Activated naive CD4-positive, alpha-beta T cell treated with anti-CD3 and anti-CD28 coated beads, Interleukin-2, amount 10 ng/mL, durations not matched to agents 7 days and 5 days (primary cell): ENCODE data around the gene ATF4.

Experiments used
- CTCF ChIA-PET: fragments of 350-600 bp; sonication (Branson Sonifier 250); formaldehyde crosslinking; loops from one replicate; lab custom pipeline; 2021; ENCODE audit warnings: antibody characterized with exemption; lab: Charles Lee
- DNase-seq: peaks from one replicate; pipeline ENCODE4 v3.0.0-alpha.2; 2020
- H3K27ac Mint-ChIP-seq: one replicate; pipeline ENCODE4 v1.8.0; 2021; ENCODE audit warnings: mild to moderate bottlenecking, moderate library complexity, mixed read lengths
- H3K27me3 Mint-ChIP-seq: one replicate; pipeline ENCODE4 v1.8.0; 2021; ENCODE audit warnings: mild to moderate bottlenecking, mixed read lengths
- H3K36me3 Mint-ChIP-seq: one replicate; pipeline ENCODE4 v1.8.0; 2021; ENCODE audit warnings: mixed read lengths
- H3K4me1 Mint-ChIP-seq: one replicate; pipeline ENCODE4 v1.8.0; 2021; ENCODE audit warnings: mixed read lengths
- H3K4me3 Mint-ChIP-seq: one replicate; pipeline ENCODE4 v1.8.0; 2021; ENCODE audit warnings: mild to moderate bottlenecking, moderate library complexity, mixed read lengths
- H3K9me3 Mint-ChIP-seq: one replicate; pipeline ENCODE4 v1.8.0; 2021; ENCODE audit warnings: mixed read lengths

ATF4 gene

DNA sequence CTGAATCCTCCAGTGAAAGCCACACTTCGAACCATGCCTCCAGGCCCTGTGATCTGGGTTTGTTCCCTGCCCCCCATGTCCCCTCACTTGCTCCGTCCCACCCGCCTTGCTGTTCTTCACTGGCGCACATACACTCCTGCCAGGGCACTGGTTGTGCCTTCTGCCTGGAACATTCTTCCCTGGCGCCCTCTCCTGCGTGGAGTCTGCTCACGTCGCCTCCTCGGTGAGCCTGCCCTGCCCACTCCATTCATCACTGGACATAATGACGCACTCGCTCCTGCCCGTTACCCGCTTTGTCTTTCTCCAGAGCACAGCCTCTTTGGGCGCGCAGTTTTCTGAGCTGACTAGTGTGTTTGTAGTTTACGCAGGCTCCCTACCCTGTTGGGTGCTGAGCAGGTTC, 39.3 kb upstream of the ATF4 start:
- H3K27ac Mint-ChIP-seq = no peak overlapping the region
- H3K36me3 Mint-ChIP-seq = peaks cover 3% of the 10 kb centered on the region
- no peaks in the 10 kb centered on the region for H3K4me1 Mint-ChIP-seq
- no peaks in the 10 kb centered on the region for H3K9me3 Mint-ChIP-seq
- H3K4me3 Mint-ChIP-seq = no peak overlapping the region
- CTCF ChIA-PET = no interaction called here
- no peak for DNase-seq
- H3K27me3 Mint-ChIP-seq = peaks cover 10% of the 10 kb centered on the region

DNA sequence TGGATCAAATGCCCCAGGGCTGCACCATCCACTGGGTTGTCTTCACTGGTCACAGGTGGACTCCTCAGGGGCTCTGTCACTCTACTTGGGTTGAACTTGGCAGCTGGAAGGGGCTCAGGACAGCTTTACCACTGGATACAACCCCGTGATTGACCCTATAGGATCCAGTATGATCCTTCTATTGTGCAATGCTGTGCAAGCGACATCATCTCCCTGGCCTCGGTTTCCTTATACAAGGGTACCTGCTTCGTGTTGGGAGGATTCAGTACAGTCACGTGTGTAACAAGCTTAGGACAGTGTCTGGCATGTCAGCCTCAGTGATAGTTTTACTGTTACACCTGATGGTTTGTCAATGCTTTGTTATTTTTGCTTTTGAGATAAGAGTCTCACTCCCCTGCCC, 38.8 kb upstream of the ATF4 start:
- no peak for DNase-seq
- no peaks in the 10 kb centered on the region for H3K4me1 Mint-ChIP-seq
- peaks cover 10% of the 10 kb centered on the region for H3K27me3 Mint-ChIP-seq
- no peak overlapping the region for H3K27ac Mint-ChIP-seq
- no peak overlapping the region for H3K4me3 Mint-ChIP-seq
- CTCF ChIA-PET = interaction anchor here (0.6 to 0.9 kb wide), 2 partner anchors 15 to 46 kb away, joined by 3 read pairs; no protein-coding TSS in a partner anchor
- peaks cover 3% of the 10 kb centered on the region for H3K36me3 Mint-ChIP-seq
- H3K9me3 Mint-ChIP-seq = no peaks in the 10 kb centered on the region

- no peak overlapping the region for H3K27ac Mint-ChIP-seq
- H3K4me1 Mint-ChIP-seq = no peaks in the 10 kb centered on the region
- H3K4me3 Mint-ChIP-seq = no peak overlapping the region
- peaks cover 4% of the 10 kb centered on the region for H3K36me3 Mint-ChIP-seq
- H3K27me3 Mint-ChIP-seq = peaks cover 10% of the 10 kb centered on the region
- CTCF ChIA-PET = interaction anchor here (0.9 to 1.8 kb wide), 3 partner anchors 11 to 83 kb away, joined by 3 to 6 read pairs (median 3); partner anchors contain the start of gene TAB1
- no peaks in the 10 kb centered on the region for H3K9me3 Mint-ChIP-seq
- DNase-seq = no peak
Measured at GRCh38 chr22:39482768-39483167, 37.6 kb upstream of the ATF4 start.

DNA sequence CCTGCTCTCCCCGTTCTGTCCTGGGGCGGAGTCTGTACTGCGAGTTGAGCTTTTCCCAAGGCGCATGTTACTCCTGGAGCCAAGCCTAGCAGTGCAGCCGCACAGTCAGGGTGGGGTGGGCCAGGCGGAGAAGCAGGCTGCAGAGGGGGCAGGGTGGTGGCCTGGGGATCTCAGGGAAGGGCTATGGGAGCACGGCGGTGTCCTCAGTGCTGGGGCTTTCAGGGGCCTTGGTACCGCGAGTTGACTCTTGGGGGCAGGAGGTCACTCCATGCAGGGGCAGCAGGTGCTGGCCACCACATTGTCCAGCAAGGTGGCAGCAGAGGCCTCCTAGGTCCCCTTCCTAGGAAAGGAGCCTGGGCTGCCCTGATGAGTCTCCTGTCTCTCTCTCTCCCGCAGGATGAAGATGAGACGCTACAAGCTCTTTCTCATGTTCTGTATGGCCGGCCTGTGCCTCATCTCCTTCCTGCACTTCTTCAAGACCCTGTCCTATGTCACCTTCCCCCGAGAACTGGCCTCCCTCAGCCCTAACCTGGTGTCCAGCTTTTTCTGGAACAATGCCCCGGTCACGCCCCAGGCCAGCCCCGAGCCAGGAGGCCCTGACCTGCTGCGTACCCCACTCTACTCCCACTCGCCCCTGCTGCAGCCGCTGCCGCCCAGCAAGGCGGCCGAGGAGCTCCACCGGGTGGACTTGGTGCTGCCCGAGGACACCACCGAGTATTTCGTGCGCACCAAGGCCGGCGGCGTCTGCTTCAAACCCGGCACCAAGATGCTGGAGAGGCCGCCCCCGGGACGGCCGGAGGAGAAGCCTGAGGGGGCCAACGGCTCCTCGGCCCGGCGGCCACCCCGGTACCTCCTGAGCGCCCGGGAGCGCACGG, 33.2 kb upstream of the ATF4 start:
- no peak for DNase-seq
- Mint-ChIP-seq H3K27me3 (peaks cover 14% of the 10 kb centered on the region), H3K27ac (no peak overlapping the region), H3K9me3 (no peaks in the 10 kb centered on the region), H3K4me3 (no peak overlapping the region), H3K4me1 (peaks cover 10% of the 10 kb centered on the region), H3K36me3 (peaks cover 6% of the 10 kb centered on the region)
- CTCF ChIA-PET = no interaction called here

DNA sequence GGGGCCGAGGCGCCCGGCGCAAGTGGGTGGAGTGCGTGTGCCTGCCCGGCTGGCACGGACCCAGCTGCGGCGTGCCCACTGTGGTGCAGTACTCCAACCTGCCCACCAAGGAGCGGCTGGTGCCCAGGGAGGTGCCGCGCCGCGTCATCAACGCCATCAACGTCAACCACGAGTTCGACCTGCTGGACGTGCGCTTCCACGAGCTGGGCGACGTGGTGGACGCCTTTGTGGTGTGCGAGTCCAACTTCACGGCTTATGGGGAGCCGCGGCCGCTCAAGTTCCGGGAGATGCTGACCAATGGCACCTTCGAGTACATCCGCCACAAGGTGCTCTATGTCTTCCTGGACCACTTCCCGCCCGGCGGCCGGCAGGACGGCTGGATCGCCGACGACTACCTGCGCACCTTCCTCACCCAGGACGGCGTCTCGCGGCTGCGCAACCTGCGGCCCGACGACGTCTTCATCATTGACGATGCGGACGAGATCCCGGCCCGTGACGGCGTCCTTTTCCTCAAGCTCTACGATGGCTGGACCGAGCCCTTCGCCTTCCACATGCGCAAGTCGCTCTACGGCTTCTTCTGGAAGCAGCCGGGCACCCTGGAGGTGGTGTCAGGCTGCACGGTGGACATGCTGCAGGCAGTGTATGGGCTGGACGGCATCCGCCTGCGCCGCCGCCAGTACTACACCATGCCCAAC, 32.4 kb upstream of the ATF4 start:
- Mint-ChIP-seq H3K36me3 (peaks cover 6% of the 10 kb centered on the region), H3K4me1 (peaks cover 10% of the 10 kb centered on the region), H3K27me3 (peaks cover 14% of the 10 kb centered on the region), H3K4me3 (no peak overlapping the region), H3K9me3 (no peaks in the 10 kb centered on the region), H3K27ac (no peak overlapping the region)
- CTCF ChIA-PET = interaction anchor here (0.8 kb wide), 1 partner anchor 8 kb away, joined by 3 read pairs; no protein-coding TSS in a partner anchor
- DNase-seq = no peak

DNA sequence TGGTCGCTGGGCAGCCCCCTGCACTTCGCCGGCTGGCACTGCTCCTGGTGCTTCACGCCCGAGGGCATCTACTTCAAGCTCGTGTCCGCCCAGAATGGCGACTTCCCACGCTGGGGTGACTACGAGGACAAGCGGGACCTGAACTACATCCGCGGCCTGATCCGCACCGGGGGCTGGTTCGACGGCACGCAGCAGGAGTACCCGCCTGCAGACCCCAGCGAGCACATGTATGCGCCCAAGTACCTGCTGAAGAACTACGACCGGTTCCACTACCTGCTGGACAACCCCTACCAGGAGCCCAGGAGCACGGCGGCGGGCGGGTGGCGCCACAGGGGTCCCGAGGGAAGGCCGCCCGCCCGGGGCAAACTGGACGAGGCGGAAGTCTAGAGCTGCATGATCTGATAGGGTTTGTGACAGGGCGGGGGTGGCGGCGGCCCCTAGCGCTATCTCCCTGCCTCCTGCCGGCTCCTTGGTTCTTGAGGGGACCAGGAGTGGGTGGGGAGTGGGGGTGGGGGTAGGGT, 31.7 kb upstream of the ATF4 start:
- Mint-ChIP-seq H3K36me3 (peaks cover 6% of the 10 kb centered on the region), H3K27ac (no peak overlapping the region), H3K4me3 (no peak overlapping the region), H3K9me3 (no peaks in the 10 kb centered on the region), H3K27me3 (peaks cover 12% of the 10 kb centered on the region), H3K4me1 (peaks cover 13% of the 10 kb centered on the region)
- CTCF ChIA-PET = interaction anchor here (0.8 kb wide), 1 partner anchor 8 kb away, joined by 3 read pairs; no protein-coding TSS in a partner anchor
- no peak for DNase-seq

DNA sequence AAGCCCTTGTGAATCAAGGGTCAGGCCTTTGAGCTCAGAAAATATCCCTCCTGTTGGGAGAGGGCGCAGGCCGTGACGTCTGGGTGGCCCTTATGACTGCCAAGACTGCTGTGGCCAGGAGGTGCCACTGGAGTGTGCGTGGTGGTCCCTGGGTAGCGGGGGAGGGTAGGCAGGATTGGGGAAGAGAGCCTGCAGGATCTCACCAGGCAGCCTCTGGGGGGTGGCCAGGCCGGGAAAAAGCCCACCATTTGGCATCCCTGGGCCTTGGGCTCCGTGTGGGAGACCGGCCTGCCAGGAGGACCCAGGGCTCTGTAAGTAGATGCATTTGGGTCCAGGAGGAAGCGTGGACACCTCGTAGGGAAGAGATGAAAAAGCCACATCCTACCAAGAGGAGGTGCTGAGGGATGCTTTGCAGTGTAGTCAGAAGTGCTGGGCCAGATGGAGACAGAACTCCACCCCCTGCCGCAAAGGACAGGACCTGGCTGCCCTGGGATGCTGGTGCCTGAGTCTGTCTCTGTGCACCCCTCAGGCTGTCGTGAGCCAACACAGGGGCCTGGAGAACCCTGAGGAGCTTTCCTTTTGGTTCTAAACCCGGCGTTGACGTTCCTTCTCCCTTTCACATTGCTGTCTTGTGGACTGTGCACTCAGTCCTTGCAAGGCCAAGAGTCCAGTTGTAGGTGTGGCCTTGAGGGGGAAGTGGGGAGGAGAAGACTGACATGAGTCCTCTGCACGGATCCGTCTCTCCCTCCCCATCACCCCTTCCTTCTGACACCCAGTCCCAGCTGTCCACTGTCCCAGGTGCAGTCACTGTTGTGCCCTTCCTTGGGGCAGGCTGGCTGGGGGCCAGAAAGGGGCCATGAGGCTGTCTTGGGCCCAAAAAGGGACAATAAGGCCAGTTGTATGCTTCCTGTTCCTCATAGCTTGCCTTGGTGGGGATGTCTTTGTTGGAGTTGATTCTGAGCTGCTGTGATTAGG, 31.0 kb upstream of the ATF4 start:
- CTCF ChIA-PET = interaction anchor here (1.4 to 10.6 kb wide), 5 partner anchors 25 to 90 kb away, joined by 3 to 216 read pairs (median 4); partner anchors contain the start of genes ATF4, RPS19BP1 and TAB1
- Mint-ChIP-seq H3K36me3 (peaks cover 6% of the 10 kb centered on the region), H3K9me3 (no peaks in the 10 kb centered on the region), H3K4me3 (no peak overlapping the region), H3K27me3 (peaks cover 10% of the 10 kb centered on the region), H3K4me1 (peaks cover 13% of the 10 kb centered on the region), H3K27ac (no peak overlapping the region)
- DNase-seq = no peak

GRCh38 chr22:39490135-39490798, 30.1 kb upstream of the ATF4 start:
- peak; percentile 85 for DNase-seq
- H3K27ac Mint-ChIP-seq = no peak overlapping the region
- peaks cover 4% of the 10 kb centered on the region for H3K27me3 Mint-ChIP-seq
- peaks cover 19% of the 10 kb centered on the region for H3K4me1 Mint-ChIP-seq
- no peak overlapping the region for H3K4me3 Mint-ChIP-seq
- CTCF ChIA-PET = interaction anchor here (0.6 to 10.6 kb wide), 7 partner anchors 24 to 91 kb away, joined by 3 to 216 read pairs (median 3); partner anchors contain the start of genes ATF4, RPS19BP1 and TAB1
- peaks cover 6% of the 10 kb centered on the region for H3K36me3 Mint-ChIP-seq
- no peaks in the 10 kb centered on the region for H3K9me3 Mint-ChIP-seq

DNA sequence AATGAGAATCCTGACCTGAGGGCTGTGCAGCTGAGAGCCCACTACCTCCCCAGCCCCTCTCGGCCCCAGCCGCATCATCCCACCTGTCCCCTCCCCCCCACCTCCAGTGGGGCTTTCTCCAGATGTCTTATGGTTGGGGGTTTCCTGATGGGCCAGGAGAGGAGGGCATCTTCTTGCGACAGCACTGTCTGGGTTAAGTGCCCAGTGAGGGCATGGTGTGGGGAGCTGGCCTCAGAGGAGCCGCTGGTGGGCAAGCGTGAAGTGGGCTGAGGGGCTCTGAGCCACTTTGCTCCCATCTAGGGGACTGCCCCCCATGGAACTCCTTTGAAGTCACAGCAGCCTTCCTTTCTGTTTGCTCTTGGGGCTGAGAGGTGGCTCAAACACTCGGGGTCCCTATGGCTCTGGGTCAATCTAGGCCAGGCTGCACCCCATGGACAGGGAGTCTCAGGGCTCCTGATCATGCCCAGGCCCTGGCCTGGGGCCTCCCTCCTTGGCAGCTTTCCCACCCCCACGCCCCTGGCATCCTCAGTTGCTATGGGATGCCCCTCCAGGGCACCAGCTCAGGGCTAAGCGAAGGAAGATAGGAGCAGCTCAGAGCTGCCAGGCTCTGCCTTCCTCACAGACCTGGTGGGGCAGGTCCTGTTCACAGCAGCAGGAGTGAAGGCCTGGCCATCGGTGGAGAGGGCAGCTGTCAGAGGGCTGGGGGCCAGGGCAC, 29.2 kb upstream of the ATF4 start:
- Mint-ChIP-seq H3K27ac (no peak overlapping the region), H3K4me3 (no peak overlapping the region), H3K9me3 (no peaks in the 10 kb centered on the region), H3K4me1 (peaks cover 24% of the 10 kb centered on the region), H3K27me3 (peaks cover 4% of the 10 kb centered on the region), H3K36me3 (peaks cover 6% of the 10 kb centered on the region)
- DNase-seq = no peak
- CTCF ChIA-PET = interaction anchor here (0.6 to 10.6 kb wide), 5 partner anchors 23 to 92 kb away, joined by 3 to 216 read pairs (median 4); partner anchors contain the start of genes RPS19BP1 and TAB1

- no peak overlapping the region for H3K27ac Mint-ChIP-seq
- peaks cover 6% of the 10 kb centered on the region for H3K36me3 Mint-ChIP-seq
- H3K4me3 Mint-ChIP-seq = no peak overlapping the region
- CTCF ChIA-PET = interaction anchor here (2.6 to 10.6 kb wide), 2 partner anchors 23 to 38 kb away, joined by 9 to 216 read pairs; partner anchors contain the start of gene RPS19BP1
- H3K4me1 Mint-ChIP-seq = peaks cover 28% of the 10 kb centered on the region
- no peaks in the 10 kb centered on the region for H3K9me3 Mint-ChIP-seq
- no peak for DNase-seq
- peaks cover 7% of the 10 kb centered on the region for H3K27me3 Mint-ChIP-seq
Measured at GRCh38 chr22:39491696-39492095, 28.7 kb upstream of the ATF4 start.

DNA sequence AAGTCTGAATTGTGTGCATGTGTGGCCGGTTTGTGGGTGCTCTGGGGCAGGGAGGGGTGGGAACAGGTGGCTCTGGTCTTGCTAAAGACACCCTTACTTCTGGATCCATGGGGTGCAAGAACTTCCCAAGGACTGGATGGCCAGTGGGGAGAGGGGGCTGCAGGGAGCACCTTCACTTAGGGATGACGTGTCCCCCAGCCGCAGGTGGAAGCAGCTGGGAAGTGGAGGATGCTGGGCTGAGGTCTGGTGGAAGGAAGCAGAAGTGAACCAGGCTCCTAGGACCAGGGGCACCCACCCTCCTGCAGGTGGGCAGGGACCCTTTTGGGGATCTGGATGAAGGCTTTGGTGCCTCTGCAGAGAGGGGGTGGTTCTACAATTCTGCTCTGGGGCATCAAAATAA, 28.2 kb upstream of the ATF4 start:
- peaks cover 8% of the 10 kb centered on the region for H3K27me3 Mint-ChIP-seq
- H3K4me1 Mint-ChIP-seq = peaks cover 28% of the 10 kb centered on the region
- H3K36me3 Mint-ChIP-seq = peaks cover 4% of the 10 kb centered on the region
- CTCF ChIA-PET = interaction anchor here (1.1 to 10.6 kb wide), 3 partner anchors 10 to 37 kb away, joined by 3 to 216 read pairs (median 15); partner anchors contain the start of genes MIEF1 and RPS19BP1
- no peak overlapping the region for H3K4me3 Mint-ChIP-seq
- DNase-seq = no peak
- no peaks in the 10 kb centered on the region for H3K9me3 Mint-ChIP-seq
- no peak overlapping the region for H3K27ac Mint-ChIP-seq

- H3K4me3 Mint-ChIP-seq = no peak overlapping the region
- H3K4me1 Mint-ChIP-seq = peaks cover 32% of the 10 kb centered on the region
- H3K27ac Mint-ChIP-seq = no peak overlapping the region
- DNase-seq = no peak
- H3K27me3 Mint-ChIP-seq = peaks cover 20% of the 10 kb centered on the region
- H3K36me3 Mint-ChIP-seq = peaks cover 4% of the 10 kb centered on the region
- CTCF ChIA-PET = interaction anchor here (0.6 to 10.6 kb wide), 23 partner anchors 8 to 727 kb away, joined by 3 to 216 read pairs (median 6); partner anchors contain the start of genes ATF4, MIEF1, RPS19BP1 and TAB1
- H3K9me3 Mint-ChIP-seq = no peaks in the 10 kb centered on the region
Measured at GRCh38 chr22:39493759-39494158, 26.6 kb upstream of the ATF4 start.
